Fibroblast of lung (primary cell): ENCODE measurements around the gene IL12A. TPM values are rescaled to one million over a fixed set of nuclear protein-coding genes. Genes with fewer than 3 reads are reported as not detected.

ENCODE experiments used
- DNase-seq, 2 donors: peaks; one replicate each; pipeline versions ENCODE4 v3.0.0 to v3.0.0-alpha.2; 2010; ENCODE audit warnings: low read depth in 2 of 2
- H2AFZ ChIP-seq: 2 replicates; pipeline ENCODE4 v1.5.1; 2012; ENCODE audit warnings: low read length, control low read depth, inconsistent platforms
- H3K27ac ChIP-seq: 2 replicates; pipeline ENCODE4 v1.5.1; 2011; ENCODE audit warnings: low read length, control low read depth; ENCODE audit not compliant: insufficient read depth
- H3K27me3 ChIP-seq: 2 replicates; pipeline ENCODE4 v1.5.1; 2011; ENCODE audit warnings: mild to moderate bottlenecking, low read length; ENCODE audit not compliant: control insufficient read depth, insufficient read depth
- H3K36me3 ChIP-seq: 2 replicates; pipeline ENCODE4 v1.5.1; 2011; ENCODE audit warnings: low read length; ENCODE audit not compliant: control insufficient read depth, insufficient read depth
- H3K4me1 ChIP-seq: 2 replicates; pipeline ENCODE4 v1.5.1; 2011; ENCODE audit warnings: low read length; ENCODE audit not compliant: control insufficient read depth, insufficient read depth; ENCODE audit errors: extremely low read depth
- H3K4me2 ChIP-seq: 2 replicates; pipeline ENCODE4 v1.5.1; 2011; ENCODE audit warnings: low read length, control low read depth; ENCODE audit not compliant: insufficient read depth; ENCODE audit errors: extremely low read depth
- H3K4me3 ChIP-seq, 4 experiments: fragments of 200-600 bp in 1 of 4; sonication (generic) in 1 of 4; replicated peaks in 1 of 4; 2 replicates each; pipeline ENCODE4 v1.5.1; 2011 to 2016; ENCODE audit warnings: low read length in 4 of 4, low read depth in 3 of 4, mild to moderate bottlenecking in 3 of 4, control low read depth in 2 of 4, inconsistent platforms in 1 of 4, mixed read lengths in 1 of 4; ENCODE audit not compliant: insufficient read depth in 1 of 4; ENCODE audit errors: control extremely low read depth in 1 of 4
- H3K79me2 ChIP-seq: 2 replicates; pipeline ENCODE4 v1.5.1; 2012; ENCODE audit warnings: mild to moderate bottlenecking, low read length, inconsistent platforms; ENCODE audit not compliant: control insufficient read depth, insufficient read depth
- H3K9ac ChIP-seq: 2 replicates; pipeline ENCODE4 v1.5.1; 2011; ENCODE audit warnings: mild to moderate bottlenecking, low read length, control low read depth; ENCODE audit not compliant: insufficient read depth
- H3K9me3 ChIP-seq: 2 replicates; pipeline ENCODE4 v1.5.1; 2012; ENCODE audit warnings: low read depth, low read length; ENCODE audit not compliant: control insufficient read depth, insufficient read depth
- H4K20me1 ChIP-seq: 2 replicates; pipeline ENCODE4 v1.5.1; 2011; ENCODE audit warnings: low read length; ENCODE audit not compliant: control insufficient read depth, insufficient read depth; ENCODE audit errors: extremely low read depth
- EZH2 ChIP-seq: IDR thresholded peaks from 2 replicates; pipeline ENCODE4 v1.5.1; 2012; ENCODE audit warnings: low read length, control low read depth, mild to moderate bottlenecking; ENCODE audit errors: missing control alignments
- polyA plus RNA-seq, 2 donors: library from polyadenylated mRNA; depleted of rRNA in 1 of 2; stranded (reverse) in 1 of 2; unstranded in 1 of 2; fragments of >200 nt; gene quantifications; 2 replicates each; pipeline ENCODE4 v1.2.1, GENCODE V29; 2011 to 2012; ENCODE audit warnings: missing spikeins in 1 of 2
- total RNA-seq: library from RNA; depleted of rRNA; stranded (reverse); fragments of >200 nt; gene quantifications from 2 replicates; pipeline ENCODE4 v1.2.1, GENCODE V29; 2014
- TF ChIP-seq, protein P1 (sequence below), 2 donors: IDR thresholded peaks in 1 of 2; conservative IDR thresholded peaks in 1 of 2; 1 replicate in 1 of 2; 2 replicates in 1 of 2; pipeline ENCODE4 v1.5.1; 2011 to 2012; ENCODE audit warnings: low read length in 2 of 2, control low read depth in 1 of 2, inconsistent platforms in 1 of 2, low read depth in 1 of 2, mild to moderate bottlenecking in 1 of 2

IL12A gene
- total and polyA plus RNA-seq, 2 donors (not counting 1 experiment from before 2014, with no cell fraction given) = 5.5 to 72.5 TPM

DNA sequence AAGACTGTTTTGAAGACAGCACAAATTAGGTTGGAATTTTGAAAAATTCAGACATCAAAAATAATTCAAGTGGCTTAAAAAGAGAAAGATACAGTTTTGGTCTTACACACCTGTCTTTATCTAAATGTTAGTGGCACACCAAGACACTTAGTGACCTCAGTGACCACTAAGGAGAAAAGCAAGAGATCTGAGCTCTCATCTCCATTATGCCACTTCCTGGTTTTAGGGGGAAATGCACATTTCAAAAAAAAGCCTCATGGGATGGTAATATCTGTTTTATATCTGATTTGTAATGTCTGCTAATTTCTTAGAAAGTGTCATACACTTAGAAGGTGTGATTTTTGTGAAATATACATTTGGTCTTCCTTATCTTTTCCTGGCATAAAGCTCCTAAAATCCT, 16.4 kb downstream of the IL12A start:
- Histone ChIP-seq H3K79me2 (no peaks in the 10 kb centered on the region), H3K4me2 (no peak overlapping the region), H3K27ac (no peak overlapping the region), H3K9me3 (no peaks in the 10 kb centered on the region), H3K4me1 (peaks cover 3% of the 10 kb centered on the region), H3K9ac (no peak overlapping the region), H3K36me3 (no peaks in the 10 kb centered on the region), H4K20me1 (no peaks in the 10 kb centered on the region), H2AFZ (no peak overlapping the region), H3K4me3 (no peak overlapping the region), H3K27me3 (no peaks in the 10 kb centered on the region)
- DNase-seq = no peak
- no peak for TF ChIP-seq EZH2
- TF ChIP-seq, protein P1, sequence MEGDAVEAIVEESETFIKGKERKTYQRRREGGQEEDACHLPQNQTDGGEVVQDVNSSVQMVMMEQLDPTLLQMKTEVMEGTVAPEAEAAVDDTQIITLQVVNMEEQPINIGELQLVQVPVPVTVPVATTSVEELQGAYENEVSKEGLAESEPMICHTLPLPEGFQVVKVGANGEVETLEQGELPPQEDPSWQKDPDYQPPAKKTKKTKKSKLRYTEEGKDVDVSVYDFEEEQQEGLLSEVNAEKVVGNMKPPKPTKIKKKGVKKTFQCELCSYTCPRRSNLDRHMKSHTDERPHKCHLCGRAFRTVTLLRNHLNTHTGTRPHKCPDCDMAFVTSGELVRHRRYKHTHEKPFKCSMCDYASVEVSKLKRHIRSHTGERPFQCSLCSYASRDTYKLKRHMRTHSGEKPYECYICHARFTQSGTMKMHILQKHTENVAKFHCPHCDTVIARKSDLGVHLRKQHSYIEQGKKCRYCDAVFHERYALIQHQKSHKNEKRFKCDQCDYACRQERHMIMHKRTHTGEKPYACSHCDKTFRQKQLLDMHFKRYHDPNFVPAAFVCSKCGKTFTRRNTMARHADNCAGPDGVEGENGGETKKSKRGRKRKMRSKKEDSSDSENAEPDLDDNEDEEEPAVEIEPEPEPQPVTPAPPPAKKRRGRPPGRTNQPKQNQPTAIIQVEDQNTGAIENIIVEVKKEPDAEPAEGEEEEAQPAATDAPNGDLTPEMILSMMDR (conservative IDR thresholded peaks at IDR 0.05 in 1 of 2, IDR thresholded peaks at IDR 0.05 in 1 of 2; ENCODE audit: low read depth in 1 of 2, low read length in 2 of 2) = no peak

DNA sequence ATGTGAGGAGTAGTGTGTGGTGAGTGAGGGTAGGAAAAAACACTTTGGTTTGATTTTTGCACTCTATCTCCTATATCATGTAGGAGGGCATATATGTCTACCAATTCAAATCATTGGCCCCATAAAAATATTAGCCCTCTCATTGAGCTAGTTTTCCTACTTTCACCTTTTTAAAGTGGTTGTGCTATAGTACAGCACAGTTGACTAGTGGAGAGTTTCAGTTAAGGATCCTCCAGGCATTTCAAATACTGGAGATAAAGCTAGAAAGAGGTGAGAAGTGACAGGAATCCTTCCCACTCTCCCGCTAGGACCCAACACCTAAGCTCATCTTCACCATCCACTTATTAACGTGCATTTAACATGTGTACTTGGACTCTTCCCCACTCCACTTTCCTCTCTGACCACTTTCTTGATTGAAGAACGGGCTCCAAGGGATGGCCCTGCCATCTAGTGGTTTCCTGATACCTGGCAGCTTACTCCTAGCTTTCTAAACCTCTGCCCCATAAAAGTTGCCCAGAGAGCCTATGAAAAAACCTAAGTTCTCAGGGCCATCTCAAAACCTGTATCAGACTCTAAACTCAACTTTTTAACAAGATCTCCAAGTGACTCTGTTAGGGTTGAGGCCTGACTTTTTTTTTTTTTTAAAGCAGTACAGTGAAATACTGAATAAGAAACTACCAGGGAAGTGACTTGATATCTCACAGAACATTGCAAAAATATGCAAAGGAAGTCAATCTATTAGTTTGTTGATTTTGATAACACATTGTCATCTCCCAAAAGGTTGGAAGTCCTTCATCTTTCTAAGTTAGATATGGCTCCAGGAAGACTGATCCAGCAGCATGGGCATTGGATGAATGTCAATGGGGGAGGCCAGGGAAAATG, 17.9 kb downstream of the IL12A start:
- Histone ChIP-seq H3K36me3 (no peaks in the 10 kb centered on the region), H2AFZ (no peak overlapping the region), H3K4me3 (no peak overlapping the region), H3K79me2 (no peaks in the 10 kb centered on the region), H4K20me1 (no peaks in the 10 kb centered on the region), H3K4me2 (no peak overlapping the region), H3K9me3 (no peaks in the 10 kb centered on the region), H3K27ac (no peak overlapping the region), H3K4me1 (peaks cover 3% of the 10 kb centered on the region), H3K27me3 (no peaks in the 10 kb centered on the region), H3K9ac (no peak overlapping the region)
- peak; percentile 60 to 85 for DNase-seq
- TF ChIP-seq, protein P1 (conservative IDR thresholded peaks at IDR 0.05 in 1 of 2, IDR thresholded peaks at IDR 0.05 in 1 of 2; ENCODE audit: low read depth in 1 of 2, low read length in 2 of 2) = peak; percentile 97 to 98
- no peak for TF ChIP-seq EZH2

DNA sequence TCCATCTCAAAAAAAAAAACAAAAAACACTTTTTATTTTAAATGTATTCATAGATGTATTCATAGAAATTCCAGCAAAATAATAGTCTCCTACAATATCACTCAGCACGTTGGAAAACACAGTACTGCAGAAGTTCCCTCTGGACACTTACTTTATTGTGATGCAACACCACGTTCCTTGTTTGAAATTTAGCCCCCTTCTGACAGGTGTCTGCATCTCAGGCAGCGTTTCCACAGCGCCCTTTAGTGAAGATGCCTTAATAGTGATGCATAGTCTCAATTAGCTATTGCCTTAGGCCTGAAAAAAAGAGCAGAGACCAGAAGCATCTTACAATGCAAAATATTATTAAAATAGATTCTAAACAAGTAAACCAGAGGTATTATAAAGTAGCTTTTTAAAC, 20.3 kb downstream of the IL12A start:
- H3K9me3 ChIP-seq = no peaks in the 10 kb centered on the region
- no peaks in the 10 kb centered on the region for H3K79me2 ChIP-seq
- no peak overlapping the region for H3K9ac ChIP-seq
- H2AFZ ChIP-seq = no peak overlapping the region
- H4K20me1 ChIP-seq = no peaks in the 10 kb centered on the region
- no peaks in the 10 kb centered on the region for H3K27me3 ChIP-seq
- H3K4me2 ChIP-seq = no peak overlapping the region
- DNase-seq = no peak
- H3K36me3 ChIP-seq = no peaks in the 10 kb centered on the region
- H3K4me3 ChIP-seq = no peak overlapping the region
- TF ChIP-seq, protein P1 (conservative IDR thresholded peaks at IDR 0.05 in 1 of 2, IDR thresholded peaks at IDR 0.05 in 1 of 2; ENCODE audit: low read depth in 1 of 2, low read length in 2 of 2) = no peak
- TF ChIP-seq EZH2 = no peak
- H3K4me1 ChIP-seq = peaks cover 3% of the 10 kb centered on the region
- H3K27ac ChIP-seq = no peak overlapping the region
